Tibial nerve (tissue), 4 donors: ENCODE data around the gene GMDS. TPM values are rescaled to one million over a fixed set of nuclear protein-coding genes. Genes with fewer than 3 reads are reported as not detected.

Experiments used
- DNase-seq, 2 donors: peaks; one replicate each; pipeline ENCODE4 v3.0.0-alpha.2; 2019; ENCODE audit warnings: low spot score in 2 of 2
- H3K27ac ChIP-seq, 4 donors: fragments of 200-600 bp; sonication (generic) in 3 of 4; one replicate each; pipeline ENCODE4 v1.5.1; 2017 to 2019; ENCODE audit warnings: mild to moderate bottlenecking in 1 of 4
- H3K27me3 ChIP-seq, 2 donors: fragments of 200-600 bp; sonication (generic) in 1 of 2; one replicate each; pipeline versions ENCODE4 v1.5.1 to v1.6.0; 2017 to 2019
- H3K36me3 ChIP-seq, 3 donors: fragments of 200-600 bp; sonication (generic); one replicate each; pipeline ENCODE4 v1.5.1; 2018 to 2019
- H3K4me1 ChIP-seq, 4 donors: fragments of 200-600 bp; sonication (generic) in 3 of 4; one replicate each; pipeline ENCODE4 v1.5.1; 2017 to 2019
- H3K4me3 ChIP-seq, 4 donors: fragments of 200-600 bp; sonication (generic) in 3 of 4; one replicate each; pipeline ENCODE4 v1.5.1; 2017 to 2019; ENCODE audit warnings: mild to moderate bottlenecking in 1 of 4, moderate library complexity in 1 of 4
- H3K9me3 ChIP-seq, 4 donors: fragments of 200-600 bp; sonication (generic) in 3 of 4; one replicate each; pipeline ENCODE4 v1.5.1; 2017 to 2019
- EP300 ChIP-seq, 2 donors: sonication (generic); formaldehyde crosslinking; IDR thresholded peaks; one replicate each; pipeline ENCODE4 v1.6.1; 2017; ENCODE audit warnings: antibody characterized with exemption in 2 of 2, mild to moderate bottlenecking in 1 of 2
- POLR2A ChIP-seq, 2 donors: fragments of 450-650 bp; IDR thresholded peaks; one replicate each; pipeline ENCODE4 v1.6.1; 2017; ENCODE audit warnings: antibody characterized with exemption in 2 of 2, mild to moderate bottlenecking in 2 of 2, moderate library complexity in 2 of 2
- WGBS, 2 donors: methylation state at CpG; one replicate each; pipeline ENCODE4 v1.1.5; 2018; 5-methylcytosine and 5-hydroxymethylcytosine counted together
- total RNA-seq, 4 donors: library from RNA; depleted of rRNA; stranded (reverse); fragments of >200 nt; gene quantifications; one replicate each; pipeline ENCODE4 v1.1.0, GENCODE V29; 2016
- TF ChIP-seq, protein P1 (sequence below), 5 experiments: fragments of 200-600 bp in 3 of 5; fragments of 450-650 bp in 2 of 5; sonication (generic) in 3 of 5; IDR thresholded peaks; one replicate each; pipeline ENCODE4 v1.5.1; 2016 to 2019; ENCODE audit warnings: antibody characterized with exemption in 5 of 5, mild to moderate bottlenecking in 3 of 5, moderate library complexity in 2 of 5

GMDS gene
- total RNA-seq, 4 donors from 2014 or later: 14.9 to 46.5 (median 32.8) TPM

DNA sequence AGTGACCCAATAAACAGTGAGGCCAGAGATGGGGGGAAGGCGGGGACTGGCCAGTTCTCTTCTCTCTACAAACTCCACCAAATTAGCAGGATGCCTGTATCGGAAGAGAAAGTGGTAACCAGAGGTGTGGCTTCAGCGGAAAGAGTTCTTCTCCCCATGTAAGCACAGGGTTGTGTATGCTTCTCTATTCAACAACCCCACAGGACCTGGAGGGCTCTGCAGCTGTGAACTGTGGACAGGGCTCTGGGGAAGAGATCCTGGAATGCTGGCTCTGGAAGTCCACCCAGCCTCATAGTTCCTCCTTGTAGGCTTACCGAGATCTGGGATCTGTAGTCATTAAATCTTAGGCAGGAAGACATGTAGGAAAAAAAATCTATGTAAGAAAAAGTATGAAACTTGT, 449.5 kb downstream of the GMDS start:
- H3K4me3 ChIP-seq: no peak overlapping the region
- no peak overlapping the region for H3K27ac ChIP-seq
- WGBS, 2 donors: 71 to 77% methylated on average over 4 of the region's 4 CpGs
- no peaks in the 10 kb centered on the region for H3K9me3 ChIP-seq
- H3K4me1 ChIP-seq: peaks cover 0 to 11% (median 0%) of the 10 kb centered on the region in 4 donors
- no peaks in the 10 kb centered on the region for H3K27me3 ChIP-seq
- no peaks in the 10 kb centered on the region for H3K36me3 ChIP-seq
- TF ChIP-seq EP300 (IDR thresholded peaks at IDR 0.05): no peak
- TF ChIP-seq, protein P1, sequence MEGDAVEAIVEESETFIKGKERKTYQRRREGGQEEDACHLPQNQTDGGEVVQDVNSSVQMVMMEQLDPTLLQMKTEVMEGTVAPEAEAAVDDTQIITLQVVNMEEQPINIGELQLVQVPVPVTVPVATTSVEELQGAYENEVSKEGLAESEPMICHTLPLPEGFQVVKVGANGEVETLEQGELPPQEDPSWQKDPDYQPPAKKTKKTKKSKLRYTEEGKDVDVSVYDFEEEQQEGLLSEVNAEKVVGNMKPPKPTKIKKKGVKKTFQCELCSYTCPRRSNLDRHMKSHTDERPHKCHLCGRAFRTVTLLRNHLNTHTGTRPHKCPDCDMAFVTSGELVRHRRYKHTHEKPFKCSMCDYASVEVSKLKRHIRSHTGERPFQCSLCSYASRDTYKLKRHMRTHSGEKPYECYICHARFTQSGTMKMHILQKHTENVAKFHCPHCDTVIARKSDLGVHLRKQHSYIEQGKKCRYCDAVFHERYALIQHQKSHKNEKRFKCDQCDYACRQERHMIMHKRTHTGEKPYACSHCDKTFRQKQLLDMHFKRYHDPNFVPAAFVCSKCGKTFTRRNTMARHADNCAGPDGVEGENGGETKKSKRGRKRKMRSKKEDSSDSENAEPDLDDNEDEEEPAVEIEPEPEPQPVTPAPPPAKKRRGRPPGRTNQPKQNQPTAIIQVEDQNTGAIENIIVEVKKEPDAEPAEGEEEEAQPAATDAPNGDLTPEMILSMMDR (IDR thresholded peaks at IDR 0.05): no peak
- TF ChIP-seq POLR2A (IDR thresholded peaks at IDR 0.05): no peak
- DNase-seq: no peak

DNA sequence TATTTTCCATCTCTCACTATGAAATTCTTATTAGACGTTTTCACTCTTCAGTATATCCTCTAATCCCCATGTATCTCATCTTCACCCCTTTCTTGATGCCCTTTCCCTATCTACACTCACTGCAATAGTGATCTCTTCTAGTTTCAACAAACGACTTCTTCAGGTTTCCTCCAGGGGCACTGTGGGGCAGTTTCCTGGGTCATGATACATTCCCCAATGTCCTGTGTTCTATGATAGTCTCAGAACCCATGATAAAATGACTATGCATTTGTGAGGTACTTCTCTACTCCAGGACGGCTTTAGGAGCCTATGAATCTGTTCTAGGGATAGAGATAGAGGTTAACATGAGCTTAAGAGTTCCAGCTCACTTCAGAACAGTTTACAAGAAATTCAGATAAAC, 452.4 kb downstream of the GMDS start:
- peaks cover 0 to 14% (median 0%) of the 10 kb centered on the region in 4 donors for H3K4me1 ChIP-seq
- H3K4me3 ChIP-seq: no peak overlapping the region
- no peaks in the 10 kb centered on the region for H3K36me3 ChIP-seq
- no peak for DNase-seq
- no peak for TF ChIP-seq EP300 (IDR thresholded peaks at IDR 0.05)
- TF ChIP-seq, protein P1 (IDR thresholded peaks at IDR 0.05): peak in 2 of 5 experiments; percentile 11 to 12
- no peak for TF ChIP-seq POLR2A (IDR thresholded peaks at IDR 0.05)
- H3K27ac ChIP-seq: no peak overlapping the region
- no peaks in the 10 kb centered on the region for H3K27me3 ChIP-seq
- no peaks in the 10 kb centered on the region for H3K9me3 ChIP-seq
- WGBS, 2 donors: 64 to 65% methylated on average over 3 of the region's 3 CpGs

DNA sequence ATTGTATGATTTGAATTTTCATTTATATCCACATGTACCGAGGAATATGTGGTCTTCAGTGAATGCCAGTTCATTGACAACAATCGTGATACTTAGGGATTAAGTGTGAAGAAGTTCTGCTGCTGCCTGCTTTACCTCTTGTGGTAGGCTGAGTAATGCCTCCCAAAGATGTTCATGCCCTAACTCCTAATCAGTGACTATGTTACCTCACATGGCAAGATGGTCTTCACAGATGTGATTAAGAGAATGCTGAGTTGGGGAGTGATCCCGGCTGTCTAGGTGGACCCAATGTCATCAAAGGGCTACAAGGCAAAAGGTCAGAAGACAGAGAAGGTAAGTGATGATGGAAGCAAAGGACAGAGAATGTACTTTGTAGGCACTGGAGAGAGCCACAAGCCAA, 454.7 kb downstream of the GMDS start:
- H3K9me3 ChIP-seq: no peaks in the 10 kb centered on the region
- H3K4me1 ChIP-seq: peaks cover 0 to 10% (median 0%) of the 10 kb centered on the region in 4 donors
- no peaks in the 10 kb centered on the region for H3K36me3 ChIP-seq
- TF ChIP-seq EP300 (IDR thresholded peaks at IDR 0.05): no peak
- no peak for TF ChIP-seq POLR2A (IDR thresholded peaks at IDR 0.05)
- TF ChIP-seq, protein P1 (IDR thresholded peaks at IDR 0.05): no peak
- 93 to 94% methylated on average over 3 of the region's 3 CpGs for WGBS, 2 donors
- H3K27me3 ChIP-seq: no peaks in the 10 kb centered on the region
- no peak for DNase-seq
- no peak overlapping the region for H3K27ac ChIP-seq
- H3K4me3 ChIP-seq: no peak overlapping the region

DNA sequence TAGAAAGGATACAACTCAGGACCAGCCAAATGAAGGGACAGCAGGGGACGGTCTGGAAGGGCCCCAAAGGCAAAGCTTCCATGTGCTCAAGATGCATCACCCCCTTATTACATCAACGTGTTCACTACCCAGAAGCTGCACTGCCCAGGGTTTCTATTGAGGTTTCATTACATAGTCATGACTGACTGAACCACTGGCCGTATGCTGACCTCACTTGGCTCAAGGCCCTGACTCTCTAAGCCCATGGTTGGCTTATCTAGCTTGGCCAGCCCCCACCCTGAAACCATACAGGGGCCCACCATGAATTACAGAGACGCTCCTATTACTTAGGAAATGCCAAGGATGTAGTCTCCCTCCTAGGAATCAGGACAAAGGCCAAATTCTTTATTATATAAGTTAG, 456.3 kb downstream of the GMDS start:
- H3K4me1 ChIP-seq: peaks cover 0 to 10% (median 0%) of the 10 kb centered on the region in 4 donors
- no peak overlapping the region for H3K4me3 ChIP-seq
- DNase-seq: no peak
- no peaks in the 10 kb centered on the region for H3K27me3 ChIP-seq
- WGBS, 2 donors: 71 to 78% methylated on average over 4 of the region's 4 CpGs
- no peaks in the 10 kb centered on the region for H3K36me3 ChIP-seq
- H3K9me3 ChIP-seq: no peaks in the 10 kb centered on the region
- no peak for TF ChIP-seq EP300 (IDR thresholded peaks at IDR 0.05)
- TF ChIP-seq, protein P1 (IDR thresholded peaks at IDR 0.05): no peak
- no peak for TF ChIP-seq POLR2A (IDR thresholded peaks at IDR 0.05)
- no peak overlapping the region for H3K27ac ChIP-seq

DNA sequence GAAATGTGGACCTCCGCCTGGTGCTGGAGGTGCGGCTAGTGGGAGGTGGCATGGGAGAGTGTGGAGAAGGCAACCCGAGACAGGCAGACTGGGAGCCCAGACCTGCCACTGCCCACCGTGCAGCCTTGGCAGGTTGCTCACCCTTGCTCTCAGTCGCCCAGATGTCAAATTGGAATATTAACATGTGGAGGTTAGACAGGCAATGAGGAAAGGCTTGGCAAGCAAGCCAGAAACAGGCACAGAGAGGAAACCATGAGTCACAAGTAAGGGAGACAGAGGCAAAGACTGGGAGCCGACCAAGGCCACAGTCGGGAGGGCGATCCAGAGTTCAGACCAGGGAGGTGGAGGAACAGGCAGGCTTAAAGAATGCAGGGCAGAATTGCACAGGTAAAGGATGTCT, 457.5 kb downstream of the GMDS start:
- no peak overlapping the region for H3K4me3 ChIP-seq
- 72 to 79% methylated on average over 8 of the region's 8 CpGs for WGBS, 2 donors
- H3K9me3 ChIP-seq: no peaks in the 10 kb centered on the region
- peaks cover 0 to 10% (median 0%) of the 10 kb centered on the region in 4 donors for H3K4me1 ChIP-seq
- H3K27me3 ChIP-seq: no peaks in the 10 kb centered on the region
- H3K36me3 ChIP-seq: no peaks in the 10 kb centered on the region
- peak in 1 of 2 donors; percentile 50 for DNase-seq
- no peak overlapping the region for H3K27ac ChIP-seq
- TF ChIP-seq, protein P1 (IDR thresholded peaks at IDR 0.05): no peak
- peak in 1 of 2 donors; percentile 67 for TF ChIP-seq EP300 (IDR thresholded peaks at IDR 0.05)
